ENCODE measurements around the gene PITPNM3.

The PITPNM3 gene

GRCh38 chr17:6443692-6444570, 112.4 kb downstream of the PITPNM3 start, which contains the start of gene PIMREG:
PIMREG (plus strand) TSS chr17:6444455; CDS start chr17:6445111, 656 bp downstream.
- peak; percentile 100 for DNase-seq (ENCODE audit: low spot score)

- no peak for DNase-seq (ENCODE audit: low spot score)
Observed at GRCh38 chr17:6442775-6443174, 113.6 kb downstream of the PITPNM3 start.

- DNase-seq (ENCODE audit: low spot score) = no peak
Observed at GRCh38 chr17:6439951-6440350, 116.4 kb downstream of the PITPNM3 start.

- DNase-seq (ENCODE audit: low spot score) = no peak
Observed at GRCh38 chr17:6437956-6438355, 118.4 kb downstream of the PITPNM3 start.

GRCh38 chr17:6437466-6437865, 118.9 kb downstream of the PITPNM3 start:
- DNase-seq (ENCODE audit: low spot score) = no peak

- peak; percentile 91 for DNase-seq (ENCODE audit: low spot score)
Observed at GRCh38 chr17:6435968-6436367, 120.4 kb downstream of the PITPNM3 start.

- DNase-seq (ENCODE audit: low spot score) = no peak
Observed at GRCh38 chr17:6435051-6435450, 121.3 kb downstream of the PITPNM3 start, which contains the start of gene AIPL1. AIPL1 (minus strand) TSS chr17:6435121; CDS start chr17:6435104, 17 bp downstream.

- DNase-seq (ENCODE audit: low spot score) = no peak
Observed at GRCh38 chr17:6430769-6431168, 125.6 kb downstream of the PITPNM3 start.

GRCh38 chr17:6429266-6429665, 127.1 kb downstream of the PITPNM3 start:
- no peak for DNase-seq (ENCODE audit: low spot score)

- no peak for DNase-seq (ENCODE audit: low spot score)
Observed at GRCh38 chr17:6428207-6428965, 128.0 kb downstream of the PITPNM3 start.

GRCh38 chr17:6427279-6427781, 129.0 kb downstream of the PITPNM3 start:
- peak; percentile 59 for DNase-seq (ENCODE audit: low spot score)

- DNase-seq (ENCODE audit: low spot score) = no peak
Observed at GRCh38 chr17:6426356-6427101, 129.8 kb downstream of the PITPNM3 start.

GRCh38 chr17:6425407-6425806, 130.9 kb downstream of the PITPNM3 start:
- no peak for DNase-seq (ENCODE audit: low spot score)

- no peak for DNase-seq (ENCODE audit: low spot score)
Observed at GRCh38 chr17:6423931-6424330, 132.4 kb downstream of the PITPNM3 start.

GRCh38 chr17:6422654-6423241, 133.6 kb downstream of the PITPNM3 start:
- DNase-seq (ENCODE audit: low spot score) = peak; percentile 0

GRCh38 chr17:6421700-6422604, 134.4 kb downstream of the PITPNM3 start:
- DNase-seq (ENCODE audit: low spot score) = peak; percentile 93

- DNase-seq (ENCODE audit: low spot score) = peak; percentile 40
Observed at GRCh38 chr17:6420173-6420641, 136.1 kb downstream of the PITPNM3 start.

- no peak for DNase-seq (ENCODE audit: low spot score)
Observed at GRCh38 chr17:6415616-6416015, 140.7 kb downstream of the PITPNM3 start.

- DNase-seq (ENCODE audit: low spot score) = peak; percentile 54
Observed at GRCh38 chr17:6413065-6413464, 143.3 kb downstream of the PITPNM3 start.

GRCh38 chr17:6408735-6409134, 147.6 kb downstream of the PITPNM3 start:
- no peak for DNase-seq (ENCODE audit: low spot score)
